Activated B cell treated with CpG ODN at 0.5 μM for 24 hours (primary cell): ENCODE data around the gene MYCBPAP. TPM values are rescaled to one million over a fixed set of nuclear protein-coding genes. Genes with fewer than 3 reads are reported as not detected.

Source experiments
- ATAC-seq: fragments of 200-7000 bp; cut with Tn5 transposase; one replicate; pipeline ENCODE4 v1.10.0; 2021; ENCODE audit warnings: low read depth, mild to moderate bottlenecking, moderate library complexity
- CTCF ChIA-PET: fragments of 350-600 bp; sonication (Branson Sonifier 250); formaldehyde crosslinking; loops from one replicate; lab custom pipeline; 2021; ENCODE audit warnings: antibody characterized with exemption; lab: Charles Lee
- POLR2A ChIA-PET: fragments of 350-600 bp; sonication (Branson Sonifier 250); formaldehyde crosslinking; loops from one replicate; lab custom pipeline; 2021; ENCODE audit warnings: antibody characterized with exemption; lab: Charles Lee
- DNase-seq: peaks from one replicate; pipeline ENCODE4 v3.0.0; 2022
- H3K27ac Mint-ChIP-seq: one replicate; pipeline ENCODE4 v1.8.0; 2020; ENCODE audit warnings: mixed read lengths
- H3K27me3 Mint-ChIP-seq: one replicate; pipeline ENCODE4 v1.8.0; 2021; ENCODE audit warnings: mixed read lengths
- H3K36me3 Mint-ChIP-seq: one replicate; pipeline ENCODE4 v1.8.0; 2021; ENCODE audit warnings: low read depth, mixed read lengths
- H3K4me1 Mint-ChIP-seq: one replicate; pipeline ENCODE4 v1.8.0; 2021; ENCODE audit warnings: mixed read lengths
- H3K4me3 Mint-ChIP-seq: one replicate; pipeline ENCODE4 v1.8.0; 2020; ENCODE audit warnings: mild to moderate bottlenecking, mixed read lengths
- H3K9me3 Mint-ChIP-seq: one replicate; pipeline ENCODE4 v1.8.0; 2020; ENCODE audit warnings: mixed read lengths
- CTCF ChIP-seq: fragments of 200-600 bp; IDR thresholded peaks from one replicate; pipeline ENCODE4 v1.8.0; 2022; ENCODE audit warnings: antibody characterized with exemption, mild to moderate bottlenecking
- intact Hi-C: fragments of 100-400 bp; cut with micrococcal nuclease; formaldehyde crosslinking; loops from one replicate; pipeline ENCODE4 v1.15.1; 2024
- total RNA-seq: library from RNA; stranded (reverse); gene quantifications from 2 replicates; pipeline ENCODE4 v1.2.3, GENCODE V29; 2022

The MYCBPAP gene
- total RNA-seq, 1 donor from 2014 or later: 2.3 TPM

GRCh38 chr17:50564916-50565315, 56.7 kb downstream of the MYCBPAP start:
- no peak for TF ChIP-seq CTCF
- Mint-ChIP-seq H3K27me3 (peaks cover 60% of the 10 kb centered on the region), H3K36me3 (no peaks in the 10 kb centered on the region), H3K9me3 (no peaks in the 10 kb centered on the region), H3K4me3 (no peak overlapping the region), H3K4me1 (peaks cover 15% of the 10 kb centered on the region), H3K27ac (no peak overlapping the region)
- intact Hi-C loops: loop anchor here (5.0 kb wide), 1 partner anchor 62 kb away; no protein-coding TSS in a partner anchor
- no peak for ATAC-seq
- no peak for DNase-seq
- ChIA-PET POLR2A (interaction anchor here (0.5 kb wide), 1 partner anchor 221 kb away, joined by 5 read pairs; no protein-coding TSS in a partner anchor), CTCF (no interaction called here)

DNA sequence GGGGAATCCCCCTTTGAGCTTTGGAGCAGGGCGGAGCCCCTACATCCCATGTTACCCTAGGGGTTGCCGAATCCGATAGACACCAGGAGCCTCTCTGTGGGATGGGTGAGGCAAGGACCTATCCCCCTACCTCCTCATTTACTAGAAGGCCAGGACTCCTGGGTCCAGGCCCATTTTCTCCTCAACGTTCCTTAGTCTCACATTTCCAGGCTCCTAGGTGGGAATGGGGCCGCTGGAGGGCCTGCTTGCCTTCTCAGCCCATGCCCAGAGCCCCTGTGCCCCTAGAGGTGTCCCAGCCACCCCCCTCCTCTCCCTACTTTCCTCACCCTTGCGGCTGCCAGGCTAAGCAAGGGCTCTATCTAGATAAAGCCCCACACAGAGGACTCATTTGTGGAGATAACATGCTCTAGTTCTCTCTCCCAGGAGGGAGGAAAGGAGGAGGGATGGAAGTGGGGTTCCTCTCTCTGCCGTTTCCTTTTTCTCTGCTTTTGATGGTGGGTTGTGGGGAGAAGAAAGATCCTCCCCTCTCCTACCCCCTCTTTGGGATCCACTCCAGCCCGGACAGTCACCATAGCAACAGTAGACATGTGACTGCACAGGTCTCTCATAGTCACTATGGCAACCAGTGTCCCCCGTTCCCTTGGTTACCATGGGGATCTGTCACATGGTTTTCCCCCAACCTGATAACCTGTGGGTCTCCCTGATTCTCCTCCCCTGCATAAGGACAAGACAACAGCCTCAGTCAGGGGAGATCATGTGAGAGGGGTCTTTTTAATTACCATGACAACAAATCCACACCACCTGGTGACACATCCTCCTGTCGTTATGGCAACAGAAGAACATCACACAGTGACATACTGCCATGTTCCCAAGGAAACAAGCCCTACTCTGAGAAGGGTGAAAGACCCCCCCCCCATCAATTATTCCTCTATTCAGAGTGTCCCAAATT, 57.4 kb downstream of the MYCBPAP start:
- no peak for DNase-seq
- Mint-ChIP-seq H3K36me3 (no peaks in the 10 kb centered on the region), H3K4me1 (peaks cover 12% of the 10 kb centered on the region), H3K27me3 (peaks cover 66% of the 10 kb centered on the region), H3K4me3 (no peak overlapping the region), H3K27ac (no peak overlapping the region), H3K9me3 (no peaks in the 10 kb centered on the region)
- no peak for TF ChIP-seq CTCF
- CTCF ChIA-PET: no interaction called here
- peak; percentile 19 for ATAC-seq
- POLR2A ChIA-PET: no interaction called here
- intact Hi-C loops: no loop called here

GRCh38 chr17:50566886-50567285, 58.6 kb downstream of the MYCBPAP start:
- H3K27me3 Mint-ChIP-seq: peaks cover 74% of the 10 kb centered on the region
- ChIA-PET CTCF (no interaction called here), POLR2A (no interaction called here)
- no peak for TF ChIP-seq CTCF
- H3K4me1 Mint-ChIP-seq: peaks cover 12% of the 10 kb centered on the region
- no peak overlapping the region for H3K27ac Mint-ChIP-seq
- no peak overlapping the region for H3K4me3 Mint-ChIP-seq
- H3K36me3 Mint-ChIP-seq: no peaks in the 10 kb centered on the region
- H3K9me3 Mint-ChIP-seq: no peaks in the 10 kb centered on the region
- ATAC-seq (no peak), DNase-seq (no peak)
- intact Hi-C loops: no loop called here

GRCh38 chr17:50568659-50569058, 60.4 kb downstream of the MYCBPAP start:
- H3K27ac Mint-ChIP-seq: no peak overlapping the region
- H3K36me3 Mint-ChIP-seq: no peaks in the 10 kb centered on the region
- H3K27me3 Mint-ChIP-seq: peaks cover 68% of the 10 kb centered on the region
- H3K4me1 Mint-ChIP-seq: peaks cover 7% of the 10 kb centered on the region
- H3K9me3 Mint-ChIP-seq: no peaks in the 10 kb centered on the region
- no peak overlapping the region for H3K4me3 Mint-ChIP-seq
- CTCF ChIA-PET: no interaction called here
- intact Hi-C loops: no loop called here
- ATAC-seq: no peak
- no peak for DNase-seq
- POLR2A ChIA-PET: no interaction called here
- no peak for TF ChIP-seq CTCF

DNA sequence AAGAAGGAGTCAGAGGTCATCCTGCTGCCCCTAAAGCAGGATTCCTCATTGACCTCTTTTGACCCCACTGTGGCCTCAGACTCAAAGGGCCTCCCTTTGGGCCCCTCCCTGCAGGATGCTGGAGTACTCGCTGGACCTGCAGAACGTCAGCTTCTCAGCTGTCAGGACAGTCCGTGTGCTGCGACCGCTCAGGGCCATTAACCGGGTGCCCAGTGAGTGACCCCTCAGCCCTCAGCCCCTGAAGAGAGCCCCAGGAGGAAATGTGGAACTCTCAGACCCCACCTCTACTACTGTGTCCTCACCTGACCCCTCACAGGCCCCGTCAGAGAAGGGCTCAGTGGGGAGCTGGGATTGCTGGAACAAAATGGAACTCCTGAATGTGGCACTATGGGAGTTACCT, 61.4 kb downstream of the MYCBPAP start:
- H3K4me1 Mint-ChIP-seq: peaks cover 7% of the 10 kb centered on the region
- POLR2A ChIA-PET: no interaction called here

More for the DNA sequence above, 61.4 kb downstream of the MYCBPAP start:
- Mint-ChIP-seq H3K27me3 (peaks cover 59% of the 10 kb centered on the region), H3K27ac (no peak overlapping the region), H3K4me3 (no peak overlapping the region), H3K9me3 (no peaks in the 10 kb centered on the region), H3K36me3 (no peaks in the 10 kb centered on the region)
- no peak for ATAC-seq
- TF ChIP-seq CTCF: no peak
- intact Hi-C loops: no loop called here
- CTCF ChIA-PET: no interaction called here
- no peak for DNase-seq
